GM18868 (cell line): ENCODE data around the gene SLC16A2.
A peak's percentile ranks its signal among the peaks of the same experiment; 100 is the strongest.
"Not testable (repeated sequence)": the region's sequence is repeated elsewhere in the genome, so short reads cannot be mapped to it uniquely, and the experiment has no call there.

Experiments used
- ATAC-seq: cut with Tn5 transposase; IDR thresholded peaks from one replicate; pipeline ENCODE4 v1.9.1; 2021; ENCODE audit warnings: mild to moderate bottlenecking, moderate library complexity; ENCODE audit not compliant: unreplicated experiment

Gene SLC16A2

DNA sequence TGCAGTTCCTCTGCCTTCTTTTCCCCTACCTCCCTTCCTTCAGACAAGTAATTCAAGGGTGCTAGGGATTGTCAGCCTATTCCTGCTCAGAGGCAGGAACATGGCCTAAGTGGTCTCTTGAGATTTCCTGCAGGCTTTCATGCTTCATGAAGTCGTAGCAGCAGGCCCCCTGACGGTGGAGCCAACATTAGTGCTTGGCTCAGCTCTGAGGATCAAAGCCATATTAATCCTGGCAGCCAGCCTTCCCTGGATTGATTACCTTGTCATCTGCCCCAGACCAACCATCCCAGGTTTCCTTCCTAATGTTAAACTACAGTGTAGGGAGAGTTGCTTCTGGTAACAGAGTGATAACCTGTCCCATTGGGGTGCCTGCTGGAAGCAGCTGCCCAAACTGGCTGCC lies 84.1 kb downstream of the SLC16A2 start:
- ATAC-seq = no peak

DNA sequence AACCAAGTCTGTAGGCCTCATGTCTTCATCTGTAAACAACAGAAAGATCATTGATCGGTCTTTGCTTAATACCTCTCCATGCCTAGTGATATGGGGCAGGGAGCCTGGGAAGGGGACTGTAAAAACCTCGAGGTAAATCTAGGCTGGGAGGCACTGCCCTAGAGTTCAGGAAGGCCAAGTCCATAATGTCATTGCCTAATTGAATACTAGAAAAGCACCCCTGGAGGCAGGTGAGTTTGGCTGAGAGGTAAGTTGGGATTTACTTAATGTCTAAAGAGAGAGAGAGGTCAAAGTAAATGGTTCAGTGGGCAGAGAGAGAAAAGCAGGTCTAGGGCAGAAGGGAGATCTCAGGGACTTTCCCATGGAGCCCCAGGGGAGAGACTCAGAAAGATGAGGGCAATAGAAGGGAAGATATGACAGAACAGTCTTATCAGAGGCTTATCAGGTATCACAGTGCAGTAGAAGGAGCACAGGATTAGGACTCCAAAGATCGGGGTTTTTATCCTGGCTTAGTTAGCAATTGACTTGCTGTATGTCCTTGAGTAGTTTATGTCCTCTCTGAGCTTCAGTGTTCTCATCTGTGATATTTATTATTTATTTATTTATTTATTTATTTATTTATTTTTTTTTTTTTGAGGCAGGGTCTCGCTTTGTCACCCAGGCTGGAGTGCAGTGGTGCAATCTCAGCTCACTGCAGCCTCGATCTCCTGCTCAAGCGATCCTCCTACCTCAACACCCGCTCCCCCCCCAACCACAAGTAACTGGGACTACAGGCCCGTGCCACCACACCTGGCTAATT lies 85.2 kb downstream of the SLC16A2 start:
- ATAC-seq = peak; percentile 94

GRCh38 chrX:74507191-74507590 lies 85.9 kb downstream of the SLC16A2 start:
- ATAC-seq = no peak

DNA sequence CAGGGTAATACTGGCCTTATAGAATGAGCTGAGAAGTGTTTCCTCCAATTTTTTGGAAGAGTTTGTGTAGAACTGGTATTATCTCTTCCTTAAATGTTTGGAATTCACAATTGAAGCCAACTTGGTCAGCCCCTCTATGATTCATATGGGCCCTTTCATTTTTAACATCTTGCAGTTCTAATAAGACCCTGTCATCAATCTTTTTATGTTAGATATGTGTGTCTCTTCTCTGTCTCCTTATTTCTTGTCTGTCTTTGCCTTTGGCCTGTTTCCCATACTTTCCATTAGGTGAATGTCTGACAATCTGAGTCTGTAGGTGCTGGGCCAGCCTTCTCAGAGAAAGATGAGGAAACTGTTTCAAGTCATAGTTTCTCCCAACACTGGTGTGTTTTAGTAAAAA lies 88.7 kb downstream of the SLC16A2 start:
- peak; percentile 1 for ATAC-seq

DNA sequence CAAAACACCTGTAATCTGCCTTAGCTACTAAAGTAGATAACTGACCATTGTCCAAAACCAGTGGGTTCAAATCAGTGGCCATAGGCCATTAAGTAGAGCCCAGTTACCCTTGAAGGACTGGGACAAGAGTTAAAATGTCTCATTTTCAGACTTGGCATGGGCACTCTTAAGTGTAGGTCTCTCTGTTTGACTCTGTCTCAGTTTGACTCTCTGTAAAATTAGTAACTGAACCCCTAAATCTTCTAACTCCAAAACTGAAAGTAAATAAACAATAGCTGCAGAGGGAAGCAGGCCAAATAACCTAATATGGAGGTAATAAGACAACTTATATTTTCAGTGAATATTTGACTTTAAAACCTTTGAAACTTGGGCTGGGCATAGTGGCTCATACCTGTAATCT lies 89.1 kb downstream of the SLC16A2 start:
- peak; percentile 68 for ATAC-seq

DNA sequence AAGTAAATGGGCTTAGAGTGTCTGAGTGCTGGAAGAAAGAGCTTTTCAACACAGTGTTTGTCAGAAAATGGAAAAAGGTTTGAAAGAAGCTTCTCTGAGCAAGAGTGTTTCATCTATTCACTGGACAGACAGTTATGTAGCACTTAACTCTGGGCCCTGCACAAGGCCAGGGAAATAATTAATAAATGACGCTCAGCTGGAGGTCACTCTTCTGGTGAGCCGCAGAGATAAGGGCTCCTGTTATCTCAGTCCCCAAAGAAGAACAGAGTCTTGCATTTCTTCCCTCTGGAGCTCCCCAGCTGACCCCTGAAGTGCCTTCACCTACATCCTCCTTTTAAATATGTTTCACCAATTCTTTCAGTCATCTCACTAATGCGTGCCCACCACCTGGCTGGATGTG lies 90.4 kb downstream of the SLC16A2 start:
- no peak for ATAC-seq

- ATAC-seq = no peak
These were observed 93.1 kb downstream of the SLC16A2 start for GRCh38 chrX:74514384-74514783.

DNA sequence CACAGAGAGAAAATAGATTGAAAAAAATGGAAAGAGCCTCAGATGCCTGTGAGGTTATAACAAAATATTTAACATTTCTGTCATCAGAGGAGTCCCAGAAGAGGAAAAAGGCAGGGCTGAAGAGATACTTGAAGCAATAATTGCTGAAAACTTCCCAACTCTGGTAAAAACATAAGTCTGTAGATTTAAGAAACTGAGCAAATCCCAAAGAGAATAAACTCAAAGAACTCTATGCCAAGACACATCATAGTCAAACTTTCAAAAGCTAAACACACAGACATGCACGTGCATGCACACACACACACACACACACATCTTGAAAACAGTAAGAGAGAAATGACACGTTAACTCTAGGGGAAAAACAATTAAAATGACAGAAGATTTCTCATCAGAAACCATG lies 94.1 kb downstream of the SLC16A2 start:
- no peak for ATAC-seq

DNA sequence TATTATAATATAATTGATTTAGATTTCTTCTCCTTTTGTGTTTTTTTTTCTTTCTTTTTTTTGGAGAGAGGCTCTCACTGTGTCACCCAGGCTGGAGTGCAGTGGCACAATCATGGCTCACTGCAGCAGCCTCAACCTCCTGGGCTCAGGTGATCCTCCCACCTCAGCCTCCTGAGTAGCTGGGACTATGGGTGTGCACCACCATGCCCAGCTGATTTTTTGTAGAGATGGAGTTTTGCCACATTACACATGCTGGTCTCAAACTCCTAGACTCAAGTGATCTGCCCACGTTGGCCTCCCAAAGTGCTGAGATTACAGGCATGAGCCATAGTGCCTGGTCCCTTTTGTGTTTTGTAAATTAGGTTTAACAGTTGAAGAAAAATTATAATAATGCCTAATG lies 94.7 kb downstream of the SLC16A2 start:
- not testable (repeated sequence) for ATAC-seq

DNA sequence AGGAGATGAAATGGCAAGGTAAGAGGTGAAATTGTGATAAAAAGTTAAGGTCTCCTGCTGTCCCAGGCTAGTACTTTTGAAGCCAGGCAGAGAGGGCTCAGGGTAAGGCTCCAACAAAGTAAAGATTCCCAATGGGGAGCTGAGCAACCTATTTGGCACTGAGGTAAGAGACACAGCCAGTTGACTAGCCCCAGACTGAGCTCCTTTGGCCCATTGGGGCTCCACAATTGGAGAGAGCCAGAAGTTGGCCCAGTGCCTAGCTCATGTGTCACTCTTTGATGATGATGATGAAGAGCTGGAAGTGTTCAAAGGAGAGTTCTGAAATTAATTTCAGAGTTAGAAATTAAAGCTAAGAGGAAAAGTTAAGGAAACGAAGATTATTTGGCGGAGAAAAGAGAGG lies 98.6 kb downstream of the SLC16A2 start:
- ATAC-seq = no peak

DNA sequence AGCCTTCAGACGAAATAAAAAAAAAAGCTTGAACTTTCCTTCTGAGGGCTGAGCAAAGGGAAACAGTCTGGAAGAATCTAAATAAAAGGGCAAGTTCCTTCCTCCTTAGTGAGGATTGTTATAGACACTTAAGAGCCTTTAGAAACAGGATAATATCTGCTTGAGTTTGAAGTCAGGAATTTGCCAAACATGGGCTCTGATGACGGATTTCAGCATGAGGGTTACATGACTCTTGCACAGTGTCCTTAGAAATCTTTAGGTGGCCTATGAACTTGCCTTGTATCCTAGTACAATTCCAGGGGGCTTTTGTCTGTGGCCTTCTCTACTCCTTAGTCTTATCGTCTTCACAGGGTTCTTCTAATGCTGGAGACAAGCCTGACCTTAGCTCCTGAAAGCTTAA lies 99.0 kb downstream of the SLC16A2 start:
- no peak for ATAC-seq

- no peak for ATAC-seq
These were observed 99.6 kb downstream of the SLC16A2 start for GRCh38 chrX:74520896-74521295.

GRCh38 chrX:74521961-74522751 lies 100.9 kb downstream of the SLC16A2 start:
- no peak for ATAC-seq

DNA sequence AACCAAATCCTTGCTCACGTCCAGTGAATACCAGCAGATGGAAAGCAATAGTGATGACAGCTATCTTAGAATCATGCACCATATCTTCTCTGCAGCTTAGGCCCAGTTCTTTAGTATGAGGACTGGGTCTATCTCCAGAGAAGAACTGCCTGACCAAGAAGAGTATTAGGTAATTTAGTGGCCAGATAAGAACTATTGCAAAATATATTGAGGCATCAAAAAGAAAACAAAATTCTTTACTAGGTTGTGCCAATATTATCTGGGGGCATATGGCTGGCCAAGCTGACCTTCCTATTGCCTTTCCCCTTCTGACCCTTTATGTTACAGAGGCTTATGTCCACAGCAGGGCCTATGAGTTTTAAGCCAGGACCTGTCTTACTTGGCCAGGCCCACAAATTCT lies 101.9 kb downstream of the SLC16A2 start:
- no peak for ATAC-seq

- no peak for ATAC-seq
These were observed 102.8 kb downstream of the SLC16A2 start for GRCh38 chrX:74523870-74524735.

DNA sequence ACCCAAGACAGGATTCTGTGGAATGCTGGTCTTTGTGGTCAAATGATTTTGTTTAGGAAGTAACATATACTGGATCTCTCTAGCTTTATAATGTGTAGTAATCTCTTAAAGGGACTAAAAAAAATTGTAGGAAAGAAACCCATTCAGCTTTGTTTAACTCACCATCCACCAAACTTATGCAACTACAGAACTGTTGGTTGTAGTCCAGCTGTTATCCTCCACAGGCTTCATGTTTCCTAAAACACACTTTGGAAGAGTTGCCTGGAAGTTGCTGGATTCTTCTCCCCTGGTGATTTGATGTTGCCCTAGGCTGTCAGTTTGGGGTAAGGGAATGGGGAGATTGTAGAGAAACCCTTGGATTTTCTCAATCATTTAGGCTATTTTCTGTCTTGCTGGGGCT lies 103.8 kb downstream of the SLC16A2 start:
- no peak for ATAC-seq

GRCh38 chrX:74526764-74527163 lies 105.5 kb downstream of the SLC16A2 start:
- ATAC-seq = no peak

GRCh38 chrX:74527350-74527749 lies 106.1 kb downstream of the SLC16A2 start:
- no peak for ATAC-seq

GRCh38 chrX:74529311-74529710 lies 108.0 kb downstream of the SLC16A2 start:
- no peak for ATAC-seq

GRCh38 chrX:74531081-74531480 lies 109.8 kb downstream of the SLC16A2 start:
- ATAC-seq = no peak

DNA sequence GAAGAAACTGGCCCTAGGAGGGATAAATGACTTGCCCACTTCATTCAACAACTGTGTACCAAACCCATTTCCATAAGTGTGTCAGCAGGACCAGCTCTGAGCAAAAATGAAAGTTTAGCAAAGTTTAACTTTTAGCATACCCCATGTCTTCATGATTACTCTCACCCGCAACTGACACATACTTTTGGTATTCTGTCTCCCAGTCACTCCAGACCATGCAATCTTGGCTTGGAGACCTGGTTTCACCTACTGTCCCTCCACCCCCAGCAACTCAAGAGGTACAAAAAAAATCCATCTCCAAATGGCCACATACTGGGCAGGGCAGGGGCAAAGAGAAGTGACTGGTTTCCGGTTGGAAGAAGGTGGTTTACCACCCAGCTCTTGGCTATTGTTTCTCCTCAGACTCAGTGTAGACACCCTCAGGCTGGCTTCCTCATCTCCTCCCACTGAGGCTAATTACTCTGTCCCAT lies 113.3 kb downstream of the SLC16A2 start:
- peak; percentile 59 for ATAC-seq
